Ureter (tissue), 1 donor: ENCODE results near the gene C22orf23. TPM values are rescaled to one million over a fixed set of nuclear protein-coding genes. Genes with fewer than 3 reads are reported as not detected.
"Not testable (repeated sequence)": the region's sequence is repeated elsewhere in the genome, so short reads cannot be mapped to it uniquely, and the experiment has no call there.

Source experiments
- DNase-seq: peaks from one replicate; pipeline ENCODE4 v3.0.0-alpha.2; 2020; ENCODE audit warnings: low spot score
- total RNA-seq: library from RNA; stranded (reverse); gene quantifications from one replicate; pipeline ENCODE4 v1.2.4, GENCODE V29; 2023
- donor health status: DM: yes; HTN: yes; CAD: no.

Gene C22orf23
- total RNA-seq, 1 donor from 2014 or later: not detected

DNA sequence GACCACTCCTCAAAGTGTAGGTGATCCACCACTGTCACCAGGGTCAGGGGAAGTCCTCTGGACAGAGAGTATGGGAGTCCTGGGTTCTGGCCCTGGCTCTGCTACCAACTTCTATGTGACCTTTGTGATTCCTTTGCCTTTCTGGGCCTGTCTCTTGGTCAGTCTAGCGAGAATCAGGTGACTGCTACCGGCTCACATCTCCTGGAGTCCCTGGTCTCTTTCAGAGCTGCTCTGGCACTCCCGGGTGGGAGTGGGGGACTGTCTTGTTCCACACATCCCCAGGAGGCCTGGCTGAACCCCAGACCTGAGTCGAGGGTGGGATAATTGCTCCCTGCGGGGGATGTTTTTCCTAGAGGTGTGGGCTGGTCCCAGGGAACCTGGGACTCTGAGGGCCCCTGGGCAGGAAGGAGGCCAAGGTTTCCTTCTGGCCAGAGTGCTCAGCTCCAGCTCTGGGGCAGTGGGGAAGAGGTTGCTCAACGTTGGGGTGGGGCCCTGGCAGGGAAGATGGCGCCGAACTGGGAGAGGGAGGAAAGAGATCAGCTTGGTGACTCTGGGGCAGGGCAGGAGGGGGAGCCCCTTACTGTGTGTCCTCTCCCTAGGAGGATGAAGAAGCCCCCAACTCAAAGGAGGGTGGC lies 28.9 kb upstream of the C22orf23 start:
- DNase-seq: no peak

DNA sequence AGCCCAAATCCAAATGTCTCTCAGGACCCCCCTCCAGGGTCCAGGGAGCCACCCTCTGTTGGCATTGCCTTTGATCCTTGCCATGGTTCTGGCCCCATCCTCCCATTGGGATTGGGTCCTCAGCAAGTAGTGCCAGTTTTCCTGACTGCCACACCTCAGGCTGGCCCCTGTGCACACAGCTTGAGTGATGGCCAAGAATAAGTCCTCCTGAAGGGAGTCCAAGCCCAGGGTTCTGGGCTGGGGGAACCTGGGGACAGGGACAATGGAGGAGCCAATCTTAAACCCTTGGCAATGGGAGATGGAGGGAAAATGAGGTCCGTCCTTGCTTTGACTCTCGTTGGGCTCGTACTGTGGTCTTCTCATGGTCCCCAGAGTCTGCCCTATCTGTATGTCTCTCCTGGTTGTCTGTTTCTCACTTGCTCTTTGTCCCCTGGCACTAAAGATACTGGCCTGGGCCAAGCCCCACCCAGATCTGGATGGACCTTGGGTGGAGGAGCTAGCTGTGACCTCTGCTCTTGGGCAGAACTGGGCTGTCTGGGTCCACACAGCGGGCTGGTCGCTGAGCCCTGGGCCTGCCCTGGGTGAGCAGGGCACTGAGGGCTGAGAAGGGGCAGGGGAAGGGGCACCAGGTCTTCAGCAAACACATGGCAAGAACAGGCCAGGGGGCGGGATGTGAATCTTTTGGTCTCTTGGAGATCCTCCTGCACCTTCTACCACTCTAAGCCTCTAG lies 28.0 kb upstream of the C22orf23 start:
- no peak for DNase-seq

DNA sequence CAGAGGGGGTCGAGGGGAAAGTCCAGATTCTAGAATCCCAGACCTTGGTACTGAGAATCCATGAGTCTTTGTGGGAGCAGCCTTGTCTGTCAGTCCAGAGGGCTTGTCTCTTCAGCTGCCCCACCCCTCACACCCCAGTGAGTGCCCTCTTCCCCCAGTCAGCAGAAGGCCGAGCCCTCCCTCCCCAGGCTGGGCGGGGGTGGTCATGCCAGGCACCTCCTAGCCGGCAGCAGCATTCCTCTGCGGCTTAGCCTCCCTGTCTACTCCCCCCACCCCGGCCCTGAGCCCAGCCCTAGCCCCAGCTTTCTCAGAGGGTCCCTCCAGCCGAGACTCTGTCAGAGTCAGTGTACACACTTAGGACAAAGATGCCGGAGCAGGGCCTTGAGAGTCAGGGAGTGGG lies 26.4 kb upstream of the C22orf23 start:
- no peak for DNase-seq

- DNase-seq: no peak
These were observed 23.1 kb upstream of the C22orf23 start for GRCh38 chr22:37976547-37976946.

- DNase-seq: not testable (repeated sequence)
These were observed 22.6 kb upstream of the C22orf23 start for GRCh38 chr22:37976022-37976421.

GRCh38 chr22:37975153-37975552 lies 21.8 kb upstream of the C22orf23 start:
- no peak for DNase-seq

- no peak for DNase-seq
These were observed 20.1 kb upstream of the C22orf23 start for GRCh38 chr22:37973271-37974170.

DNA sequence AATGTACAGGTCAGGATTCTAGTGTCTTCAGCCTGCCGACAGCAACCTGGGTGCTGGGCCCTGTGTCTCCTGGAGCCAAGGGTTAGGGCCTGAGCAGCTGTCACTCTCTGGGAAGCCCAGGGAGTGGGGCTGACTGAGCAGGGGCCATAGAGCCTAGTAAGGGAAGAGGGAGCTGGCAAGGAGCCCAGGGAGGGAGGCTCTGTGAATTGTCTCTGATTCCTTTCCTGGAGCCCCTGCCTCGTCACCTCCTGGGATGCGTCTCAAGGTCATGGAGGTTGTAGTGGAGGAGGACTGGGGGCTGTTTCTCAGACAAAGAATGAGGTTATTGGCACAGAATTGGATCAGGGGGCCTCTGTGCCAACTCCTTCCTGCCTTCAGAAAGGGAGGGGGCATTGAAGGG lies 19.1 kb upstream of the C22orf23 start:
- no peak for DNase-seq

DNA sequence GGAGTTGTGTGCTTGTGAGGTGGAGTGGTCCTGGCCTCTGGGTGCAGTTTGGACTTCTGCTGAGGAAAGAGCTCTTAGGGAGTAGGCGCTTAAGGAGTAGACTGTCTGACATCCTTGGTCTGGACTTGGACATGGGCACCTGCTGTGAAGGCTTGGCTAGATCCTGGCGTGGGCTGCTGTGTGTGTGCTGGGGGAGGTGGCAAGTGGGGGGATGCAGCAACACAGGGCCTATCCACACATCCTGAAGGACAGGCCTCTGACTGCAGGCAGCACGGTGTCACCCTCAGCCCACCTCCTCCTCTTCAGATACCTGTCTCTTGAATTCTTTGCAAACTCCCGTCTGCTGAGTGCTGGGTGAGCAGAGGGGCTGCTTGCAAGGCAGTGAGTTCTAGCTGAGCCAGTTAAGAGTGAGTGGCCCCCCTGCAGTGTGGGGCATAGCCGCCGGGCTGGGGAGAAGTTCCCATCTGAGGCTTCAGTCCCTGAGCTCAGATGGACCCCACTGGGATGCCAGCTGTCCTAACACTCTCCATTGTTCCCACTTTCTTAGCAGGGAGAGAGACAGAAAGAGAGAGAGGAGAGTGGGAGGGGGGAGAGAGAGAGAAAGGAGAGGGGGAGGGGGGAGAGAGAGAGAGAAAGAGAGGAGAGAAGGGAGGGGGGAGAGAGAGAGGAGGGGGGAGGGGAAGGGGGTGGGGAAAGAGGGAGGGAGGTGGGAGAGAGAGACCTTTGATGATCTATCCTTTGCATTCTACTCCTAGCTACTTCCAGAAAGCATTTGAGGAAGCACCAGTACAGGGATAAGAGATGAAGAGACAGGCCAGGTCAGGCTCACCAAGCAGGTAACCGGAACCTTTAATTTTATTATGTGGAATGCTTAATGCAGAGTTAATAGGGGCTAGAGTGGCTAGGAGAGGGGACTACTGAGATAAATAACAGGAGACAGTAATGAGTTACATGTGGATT lies 18.4 kb upstream of the C22orf23 start:
- DNase-seq: no peak

DNA sequence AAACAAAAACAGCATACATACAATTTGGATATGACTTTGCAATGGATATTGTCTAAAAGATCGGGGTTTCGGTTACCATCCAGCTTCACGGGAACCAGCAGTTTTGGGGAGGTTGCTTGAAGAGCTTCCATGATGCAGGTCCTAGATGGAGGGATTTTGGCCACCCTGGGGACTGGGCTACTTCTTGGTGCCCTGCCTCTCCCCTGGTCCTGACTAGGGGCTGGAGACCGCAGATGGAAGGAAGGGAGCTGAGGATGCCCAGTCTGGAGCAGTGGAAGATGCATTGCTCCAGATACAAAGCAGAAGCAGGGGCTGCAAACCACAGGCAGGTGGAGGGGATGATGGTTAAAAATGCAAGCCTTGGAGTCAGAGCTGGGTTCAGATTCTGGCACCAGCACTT lies 17.5 kb upstream of the C22orf23 start:
- no peak for DNase-seq

DNA sequence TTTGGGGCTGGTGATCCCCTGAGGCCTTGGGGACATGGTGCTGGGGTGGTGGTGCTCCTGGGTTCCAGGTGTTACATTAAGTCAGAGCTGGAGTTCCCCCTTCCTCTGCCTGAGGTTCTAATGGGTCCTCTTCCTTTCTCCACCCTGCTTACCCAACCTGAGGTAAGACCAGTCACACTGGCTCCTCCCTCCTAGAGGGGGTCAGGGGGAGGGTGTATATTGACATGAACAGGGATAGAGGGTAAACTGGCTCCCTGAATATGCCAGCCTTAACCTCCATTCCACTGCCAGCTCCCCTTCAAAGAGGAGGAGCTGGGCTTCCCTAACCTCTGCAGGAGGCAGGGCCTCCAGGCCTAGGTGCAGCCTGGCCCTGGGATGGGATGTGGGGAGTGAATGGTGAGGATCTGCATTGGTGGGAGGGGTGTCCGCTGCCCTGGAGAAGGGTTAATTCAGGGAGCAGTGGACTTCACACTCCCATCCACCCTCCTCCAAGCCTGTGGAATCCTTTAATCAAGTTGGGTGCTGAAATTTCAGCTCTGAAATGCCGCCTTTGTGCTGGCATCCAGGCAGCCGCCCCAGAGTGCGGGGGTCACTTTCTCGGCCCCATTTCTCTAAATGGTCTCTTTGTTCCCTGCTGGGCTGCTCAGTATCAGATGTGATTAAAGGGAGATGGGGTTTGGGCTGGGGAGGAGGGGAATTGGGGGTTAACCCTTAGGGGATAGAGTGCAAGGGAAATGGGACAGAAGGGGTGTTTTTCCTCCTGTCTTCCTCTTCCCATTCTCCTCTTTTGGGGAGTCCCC lies 15.3 kb upstream of the C22orf23 start:
- no peak for DNase-seq

DNA sequence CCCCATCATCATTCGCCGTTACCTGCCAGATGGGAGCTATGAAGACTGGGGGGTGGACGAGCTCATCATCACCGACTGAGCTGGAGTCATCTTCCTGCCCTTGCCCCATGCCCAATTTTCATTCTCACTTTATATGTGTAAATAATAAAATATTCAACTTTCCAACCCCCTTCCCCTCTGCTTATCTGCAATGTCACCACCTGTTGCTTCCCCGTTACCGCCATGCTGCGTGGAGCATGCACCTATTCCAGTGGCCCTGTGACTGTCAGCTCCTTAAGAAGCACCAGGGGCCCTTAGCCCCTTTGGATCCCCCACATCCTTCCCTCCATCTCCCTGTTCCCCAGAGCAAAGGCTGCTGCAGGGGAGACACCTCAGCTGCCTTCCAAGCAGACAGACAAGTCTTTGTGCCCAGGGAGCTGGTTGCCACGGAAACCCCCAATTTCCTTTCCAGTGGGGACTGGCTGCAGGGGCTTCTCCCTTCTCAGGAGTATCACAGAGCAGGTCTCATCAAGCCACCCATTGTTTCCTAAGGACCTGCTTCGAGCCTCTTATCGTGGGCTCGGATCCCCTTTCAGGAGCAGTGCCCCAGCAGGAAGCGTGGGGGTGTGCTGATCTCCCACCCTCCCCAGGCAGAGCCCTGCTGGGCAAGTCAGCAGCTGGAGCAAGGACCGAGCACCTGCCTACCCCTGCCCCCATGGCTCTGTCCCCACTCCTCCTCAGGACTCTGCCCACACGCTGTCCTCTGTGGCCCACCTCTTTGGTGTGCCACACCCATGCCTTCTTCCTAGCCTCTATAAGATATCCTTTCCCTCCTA lies 14.4 kb upstream of the C22orf23 start:
- no peak for DNase-seq

DNA sequence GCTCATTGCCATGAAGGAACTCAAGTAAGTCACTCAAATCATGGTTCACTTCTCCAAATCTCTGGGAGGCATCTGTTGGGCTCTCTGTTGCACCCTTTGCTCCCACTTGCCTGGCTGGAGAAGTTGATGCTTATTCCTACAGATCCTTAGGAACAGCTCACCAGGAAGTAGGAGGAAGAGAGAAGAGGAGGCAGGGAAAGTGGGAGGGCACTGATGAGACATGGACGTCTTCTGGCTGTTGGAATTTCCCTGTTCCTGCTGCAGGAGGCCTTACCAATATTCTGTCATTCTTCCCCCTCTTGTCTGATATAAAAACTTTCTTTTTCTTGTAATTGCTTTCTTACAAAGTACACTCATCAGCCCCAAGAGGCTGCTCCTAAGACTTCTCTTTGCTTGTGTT lies 13.7 kb upstream of the C22orf23 start:
- no peak for DNase-seq

- no peak for DNase-seq
These were observed 12.7 kb upstream of the C22orf23 start for GRCh38 chr22:37965940-37966664.

GRCh38 chr22:37961062-37961461 lies 7.7 kb upstream of the C22orf23 start:
- DNase-seq: no peak

DNA sequence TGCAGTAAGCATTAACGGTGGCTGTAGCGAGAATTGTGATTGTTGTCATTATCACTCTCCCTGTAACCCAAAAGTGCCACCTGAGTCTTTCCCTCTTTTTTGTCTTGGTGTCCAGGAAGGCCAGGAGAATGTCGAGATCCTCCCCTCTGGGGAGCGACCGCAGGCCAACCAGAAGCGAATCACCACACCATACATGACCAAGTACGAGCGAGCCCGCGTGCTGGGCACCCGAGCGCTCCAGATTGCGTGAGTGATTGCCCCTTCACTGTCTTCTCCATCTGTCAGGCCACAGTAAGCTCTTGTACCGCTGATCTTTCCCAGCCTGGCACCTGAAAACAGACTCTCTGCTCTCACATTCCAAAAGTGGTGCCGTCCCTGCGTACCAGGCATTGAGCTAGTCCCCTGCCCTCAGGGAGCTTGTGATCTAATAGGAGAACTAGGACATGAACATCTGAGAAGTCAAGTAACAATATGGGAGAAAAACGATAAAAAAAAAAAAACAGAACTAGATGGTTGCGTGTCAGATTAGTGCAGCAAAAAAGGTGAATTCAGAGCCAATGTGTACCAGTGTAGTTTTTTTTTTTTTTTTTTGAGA lies 5.9 kb upstream of the C22orf23 start:
- no peak for DNase-seq

- DNase-seq: no peak
These were observed 3.8 kb upstream of the C22orf23 start for GRCh38 chr22:37957232-37957631.

GRCh38 chr22:37955825-37956397 lies 2.5 kb upstream of the C22orf23 start:
- not testable (repeated sequence) for DNase-seq
